Activated gamma-delta T cell treated with anti-CD3 and anti-CD28 coated beads, Interleukin-2, amount 50 U/mL, for 16 hours (primary cell): Measurements from ENCODE around the gene LPIN2.
A peak's percentile ranks its signal among the peaks of the same experiment; 100 is the strongest.
"Not testable (repeated sequence)": the region's sequence is repeated elsewhere in the genome, so short reads cannot be mapped to it uniquely, and the experiment has no call there.

Experiments used
- DNase-seq: peaks from one replicate; pipeline ENCODE4 v3.0.0-alpha.2; 2020; ENCODE audit warnings: low read depth

The LPIN2 gene

DNA sequence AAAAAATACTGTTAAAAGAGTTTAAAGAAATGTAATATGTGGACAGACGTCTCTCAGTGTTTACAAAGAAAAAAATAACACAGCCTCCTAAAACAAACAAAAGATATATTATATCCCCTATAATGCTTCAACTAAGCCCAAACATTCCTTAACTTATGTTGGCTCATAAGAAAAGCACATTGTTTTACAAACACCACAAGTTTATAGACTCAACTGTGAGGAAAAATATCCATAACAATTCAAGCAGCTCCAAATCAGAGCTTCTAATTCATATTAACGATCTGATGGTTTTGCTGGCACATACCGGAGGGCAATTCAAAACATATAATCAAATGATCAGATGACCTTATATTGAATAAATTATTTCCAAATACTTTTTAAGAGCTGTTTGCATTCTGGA is 5.5 kb downstream of the LPIN2 start:
- no peak for DNase-seq

DNA sequence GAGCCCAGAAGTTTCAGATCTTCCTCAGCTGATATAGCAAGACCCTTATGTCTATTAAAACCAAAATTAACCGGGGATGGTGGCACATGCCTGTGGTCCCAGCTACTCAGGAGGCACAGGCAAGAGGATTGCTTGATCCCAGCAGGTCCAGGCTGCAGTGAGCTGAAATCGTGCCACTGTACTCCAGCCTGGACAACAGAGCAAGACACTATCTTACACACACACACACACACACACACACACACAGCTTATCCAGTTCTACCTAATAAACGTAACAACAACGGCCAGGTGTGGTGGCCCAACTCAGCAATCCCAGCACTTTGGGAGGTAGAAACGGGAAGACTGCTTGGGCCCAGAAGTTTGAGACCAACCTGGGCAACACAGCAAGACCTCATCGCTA is 7.5 kb downstream of the LPIN2 start:
- DNase-seq: no peak

- DNase-seq: not testable (repeated sequence)
These were observed 9.2 kb downstream of the LPIN2 start for GRCh38 chr18:3003766-3004165.

DNA sequence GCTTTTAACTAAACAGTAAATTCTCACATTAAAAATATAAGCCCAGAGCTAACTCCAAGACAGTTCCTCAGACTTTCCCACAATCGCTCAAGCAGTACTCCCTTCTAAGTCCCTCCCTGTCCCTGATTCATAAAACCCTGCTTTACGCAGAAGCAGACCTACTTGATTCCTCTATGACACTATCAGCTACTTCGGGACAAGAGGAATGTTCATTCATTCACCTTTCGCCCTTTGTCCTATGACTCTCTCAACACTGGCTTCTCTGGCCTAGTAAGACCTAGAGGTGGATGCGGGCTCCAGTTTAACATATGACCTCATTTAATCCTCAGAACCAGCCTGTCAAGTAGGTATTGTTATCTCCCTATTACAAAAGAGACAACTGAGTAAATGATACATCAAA is 10.2 kb downstream of the LPIN2 start:
- DNase-seq: no peak

GRCh38 chr18:2998644-2999043 is 14.3 kb downstream of the LPIN2 start:
- DNase-seq: no peak

DNA sequence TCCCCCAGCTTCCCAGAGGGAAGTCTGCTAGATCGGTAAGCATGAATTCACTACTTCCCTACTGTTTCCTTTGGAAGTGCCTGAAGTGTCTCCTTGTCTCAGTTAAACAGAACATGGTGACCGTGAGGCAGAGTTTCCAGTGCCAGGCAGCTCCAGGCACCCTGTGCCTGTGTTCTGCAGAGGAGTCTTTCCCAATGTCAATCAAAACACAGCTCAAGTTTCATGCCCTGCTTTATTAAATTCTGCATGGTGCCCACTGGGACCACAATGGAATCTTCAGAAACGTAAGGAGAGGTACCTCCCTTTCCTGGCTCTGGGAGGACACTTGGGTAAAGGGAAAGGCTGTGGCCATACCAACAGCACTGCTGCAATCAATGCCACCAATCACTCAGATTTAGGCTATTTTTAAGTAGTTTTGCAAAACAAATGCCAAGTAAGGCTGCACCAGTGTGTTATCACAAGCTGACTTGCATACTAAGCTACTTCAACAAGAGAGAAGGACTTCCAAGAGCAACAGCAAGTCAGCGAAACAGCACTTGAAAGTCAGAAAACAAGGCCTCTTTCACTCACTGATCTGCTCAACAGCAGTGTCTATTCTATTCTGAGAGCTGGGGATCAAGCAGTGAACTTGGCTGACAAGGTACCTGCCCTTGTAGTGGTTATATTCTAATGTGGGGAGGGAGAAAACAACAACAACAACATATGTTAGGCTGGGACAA is 14.9 kb downstream of the LPIN2 start:
- no peak for DNase-seq

DNA sequence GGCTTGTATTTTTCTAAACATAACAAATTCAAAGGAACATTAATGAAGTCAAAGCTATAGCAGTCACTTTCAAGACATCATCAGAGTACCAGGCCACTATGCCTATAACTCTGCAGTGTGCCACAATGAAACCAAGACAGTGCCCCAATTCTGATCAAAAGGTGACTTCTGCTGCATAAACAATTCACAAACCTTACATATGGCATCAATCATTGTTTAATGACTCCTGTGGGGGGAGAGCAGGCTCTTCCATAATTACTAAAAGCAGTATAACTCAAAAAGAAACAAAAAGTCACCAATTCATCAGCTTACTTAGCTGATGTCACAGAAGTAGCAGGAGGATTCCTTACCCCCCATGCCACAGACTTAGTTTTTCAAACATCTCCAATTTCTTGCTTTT is 15.5 kb downstream of the LPIN2 start:
- DNase-seq: no peak

DNA sequence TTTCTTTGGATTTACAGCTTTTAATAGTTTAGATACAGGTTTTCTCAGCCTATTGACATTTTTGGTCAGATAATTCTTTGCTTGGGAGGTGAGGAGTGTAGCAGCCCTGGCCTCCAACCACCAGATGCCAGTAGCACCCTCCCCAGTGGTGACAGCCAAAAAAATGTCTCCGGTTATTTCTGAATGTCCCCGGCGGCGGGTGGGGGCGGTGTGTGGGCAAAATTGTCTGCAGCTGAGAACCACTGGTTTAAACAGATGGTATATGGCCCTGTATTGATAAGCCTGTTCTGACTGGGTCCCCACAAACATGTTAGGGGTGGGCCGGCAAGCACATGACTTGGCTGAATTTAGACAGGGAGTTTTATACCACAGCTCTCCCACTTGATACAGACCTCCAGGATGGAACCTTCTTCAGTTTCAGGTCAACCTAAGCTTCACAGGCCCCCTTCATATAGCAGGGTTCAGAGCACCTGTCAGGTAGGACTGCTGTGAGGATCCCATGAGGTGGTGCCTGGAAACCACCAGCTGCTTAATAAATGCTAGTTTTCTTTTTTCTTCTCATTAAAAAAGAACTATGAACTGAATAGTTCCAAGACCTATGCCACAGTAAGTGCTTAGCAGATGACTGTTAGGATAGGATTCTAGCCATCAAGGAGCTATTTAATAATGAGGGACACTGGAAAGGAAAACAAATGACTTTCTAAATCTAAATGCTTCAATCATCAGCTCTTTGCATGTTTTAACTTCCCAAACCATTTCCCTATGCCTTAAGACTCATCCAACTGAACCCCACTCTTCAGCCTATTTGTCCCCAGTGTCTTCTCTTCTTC is 18.1 kb downstream of the LPIN2 start:
- DNase-seq: peak; percentile 51

DNA sequence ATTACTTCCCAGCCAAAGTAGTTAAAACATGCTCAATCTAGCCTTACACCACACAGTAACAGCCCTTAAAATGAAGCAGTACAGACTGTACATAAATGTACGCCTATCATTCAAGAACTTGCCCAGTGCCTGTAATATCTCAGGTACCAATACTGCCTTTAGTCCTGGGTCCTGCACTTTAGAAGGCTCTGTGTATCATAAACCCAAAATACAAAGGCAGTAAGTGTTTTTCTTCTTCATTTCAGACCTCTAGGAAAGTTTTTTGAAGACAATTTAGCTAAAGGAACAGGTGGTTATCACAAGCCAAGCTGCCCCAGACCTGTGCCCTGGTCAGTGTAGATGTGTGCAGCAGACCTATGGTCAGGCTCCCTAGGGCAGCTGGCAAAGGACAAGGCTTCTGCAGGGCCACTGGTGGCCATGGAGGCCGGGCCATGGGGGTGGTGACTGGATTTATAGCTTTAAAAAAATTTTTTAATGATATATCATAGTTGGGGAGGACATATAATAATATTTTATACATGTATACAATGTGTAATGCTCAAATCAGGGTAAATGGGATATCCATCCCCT is 18.8 kb downstream of the LPIN2 start:
- DNase-seq: no peak

DNA sequence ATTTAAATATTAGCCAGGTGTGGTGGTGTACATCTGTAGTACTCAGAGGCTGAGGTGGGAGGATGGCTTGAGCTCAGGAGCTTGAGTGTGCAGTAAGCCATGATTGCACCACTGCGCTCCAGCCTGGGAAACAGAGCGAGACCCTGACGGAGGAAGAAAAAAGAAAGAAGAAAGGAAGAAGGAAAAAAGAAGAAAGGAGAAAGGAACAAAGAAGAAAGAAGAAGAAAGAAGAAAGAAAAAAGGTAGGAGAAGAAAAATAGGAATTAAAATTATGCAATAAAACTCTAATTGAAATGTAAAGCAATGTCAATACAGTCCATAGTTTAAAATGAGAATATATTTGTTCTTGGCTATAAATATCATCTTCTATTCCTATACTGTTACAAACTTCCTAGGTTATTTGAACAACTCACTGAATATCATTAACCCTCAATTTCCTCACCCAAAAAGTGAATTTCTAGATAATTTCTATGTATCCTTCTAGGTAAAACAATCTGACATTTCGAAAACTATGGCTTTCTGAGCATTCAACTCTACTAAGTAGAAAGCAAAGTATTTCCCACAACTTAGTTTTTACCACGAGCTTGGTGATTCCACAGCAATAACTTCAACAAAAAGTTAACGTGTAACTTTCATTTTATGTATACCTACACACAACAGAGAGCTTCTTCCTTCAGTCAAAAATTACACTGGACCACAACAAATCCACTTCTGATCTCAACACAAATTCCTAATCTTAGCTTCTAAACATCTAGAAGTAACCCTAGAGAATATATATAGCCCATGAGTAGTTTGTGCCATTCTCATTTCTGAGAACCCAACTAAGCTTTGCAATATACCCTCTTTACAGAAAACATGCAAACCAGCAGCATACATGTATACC is 19.7 kb downstream of the LPIN2 start:
- no peak for DNase-seq

- DNase-seq: no peak
These were observed 21.8 kb downstream of the LPIN2 start for GRCh38 chr18:2990956-2991640.

DNA sequence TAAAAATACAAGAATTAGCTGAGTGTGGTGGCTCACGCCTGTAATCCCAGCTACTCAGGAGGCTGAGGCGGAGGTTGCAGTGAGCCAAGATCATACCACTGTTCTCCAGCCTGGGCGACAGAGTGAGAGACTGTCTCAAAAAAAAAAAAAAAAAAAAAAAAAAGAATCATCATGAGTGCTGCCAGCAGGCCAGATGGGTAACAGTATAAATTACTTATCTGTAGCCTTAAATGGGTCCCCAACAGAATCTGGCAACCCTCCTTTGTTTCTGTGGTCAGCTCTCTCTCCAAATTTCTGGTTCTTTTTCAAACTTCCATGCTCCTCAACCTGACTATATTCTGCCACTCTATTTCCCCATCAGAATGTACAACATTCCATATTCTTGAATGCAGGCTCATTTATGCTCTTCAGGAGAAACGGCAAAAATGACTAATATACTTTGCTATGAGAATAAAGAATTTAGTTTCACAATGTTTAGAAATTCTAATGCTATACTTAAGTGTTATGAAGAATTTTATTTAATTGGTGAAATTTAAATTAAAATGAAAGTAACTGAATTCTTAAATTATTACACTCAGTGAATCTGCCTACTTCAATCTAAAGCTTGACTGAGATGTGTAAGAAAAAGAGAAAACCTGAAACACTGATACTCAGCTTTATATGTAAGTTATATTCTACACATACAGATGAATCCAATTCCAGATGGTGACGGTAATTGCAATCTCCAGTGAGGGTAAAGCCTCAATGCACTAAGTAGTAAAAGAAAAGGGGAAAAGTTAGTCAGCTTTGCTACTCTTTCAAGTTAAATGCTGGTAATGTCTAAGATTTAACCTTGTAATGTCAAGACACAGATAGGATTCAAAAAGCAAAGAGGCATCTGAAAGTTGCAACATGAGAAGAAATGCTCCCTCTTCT is 24.8 kb downstream of the LPIN2 start:
- DNase-seq: no peak

- DNase-seq: no peak
These were observed 26.6 kb downstream of the LPIN2 start for GRCh38 chr18:2986150-2986865.

DNA sequence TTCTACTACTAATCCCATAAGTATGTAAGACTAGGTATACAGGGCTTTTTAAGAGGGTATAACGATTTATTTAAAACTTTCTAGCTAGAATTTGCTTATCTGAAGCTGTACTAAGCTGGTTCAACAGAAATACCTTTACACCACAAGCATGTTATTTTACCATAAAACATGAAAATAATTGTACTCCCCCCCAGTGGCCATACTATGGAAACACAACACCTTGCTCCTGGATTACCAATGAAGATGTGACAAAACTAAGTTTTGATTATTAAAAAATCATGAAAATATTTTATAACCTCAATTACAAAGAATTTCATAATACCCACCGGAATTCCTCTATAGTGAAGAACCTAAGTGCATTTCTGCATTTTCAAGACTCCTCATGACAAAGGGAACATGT is 27.3 kb downstream of the LPIN2 start:
- DNase-seq: no peak

GRCh38 chr18:2984703-2985261 is 28.2 kb downstream of the LPIN2 start:
- no peak for DNase-seq

GRCh38 chr18:2984091-2984490 is 28.9 kb downstream of the LPIN2 start:
- no peak for DNase-seq

DNA sequence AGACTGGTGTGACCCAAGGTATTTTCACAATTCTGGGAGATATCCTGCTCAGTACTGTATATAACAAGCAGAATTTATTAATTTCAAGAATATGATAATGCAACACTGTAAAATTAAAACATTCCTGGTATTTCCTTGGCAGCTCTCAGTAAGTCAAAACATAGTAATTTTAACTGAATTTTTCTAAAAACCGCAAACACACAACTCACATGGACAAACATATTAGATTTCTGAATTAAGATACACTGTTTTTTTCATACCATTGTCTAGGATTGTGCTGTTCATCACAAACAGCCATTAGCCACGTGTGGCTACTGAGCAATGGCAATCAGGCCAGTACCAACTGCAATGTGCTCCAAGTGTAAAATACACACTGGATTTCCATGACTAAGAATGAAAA is 29.6 kb downstream of the LPIN2 start:
- DNase-seq: no peak

GRCh38 chr18:2982452-2983269 is 30.3 kb downstream of the LPIN2 start:
- no peak for DNase-seq

DNA sequence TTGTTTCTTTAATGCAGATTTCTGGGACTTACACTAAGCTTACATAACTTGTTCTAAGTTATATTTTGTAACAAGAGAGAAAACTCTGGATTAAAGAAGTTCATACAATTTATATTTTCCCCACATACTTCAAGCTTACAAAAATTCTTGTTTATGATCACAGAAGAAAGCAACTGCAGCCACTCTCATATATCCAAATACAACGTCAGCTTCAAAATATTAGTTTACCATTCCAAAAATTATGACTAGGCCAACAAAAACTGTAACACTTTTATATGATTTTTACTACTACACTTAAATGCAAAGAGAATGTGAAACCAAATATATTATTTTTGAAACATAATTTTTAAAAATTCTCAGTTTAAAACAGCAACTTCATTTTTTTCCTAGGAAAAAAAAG is 30.9 kb downstream of the LPIN2 start:
- DNase-seq: no peak
